Endothelial cell of umbilical vein (primary cell): ENCODE data around the gene CA11. TPM values are rescaled to one million over a fixed set of nuclear protein-coding genes. Genes with fewer than 3 reads are reported as not detected.

ENCODE experiments used
- BruUV-seq: library from RNA; stranded (reverse); fragments of 400-500 nt; replicated peaks from 2 replicates; lab custom pipeline; 2021; lab: Mats Ljungman, UMichigan
- CTCF ChIA-PET: fragments of 300-600, 350-600 bp; sonication (Branson Sonifier 250); formaldehyde crosslinking; loops from one replicate; lab custom pipeline; 2021; ENCODE audit warnings: antibody characterized with exemption, inconsistent platforms; lab: Charles Lee
- POLR2A ChIA-PET: fragments of 300-600, 350-600 bp; sonication (Branson Sonifier 250); formaldehyde crosslinking; loops from one replicate; lab custom pipeline; 2021; ENCODE audit warnings: antibody characterized with exemption, inconsistent platforms; lab: Charles Lee
- DNase-seq: peaks from one replicate; pipeline ENCODE4 v3.0.0-alpha.2; 2011; ENCODE audit warnings: low read depth, low spot score
- FAIRE-seq: peaks from 2 replicates; lab custom pipeline; 2011; peaks lifted over from hg19 to GRCh38; lab: Jason Lieb, UNC
- H2AFZ ChIP-seq: 2 replicates; pipeline ENCODE4 v1.6.0; 2012; ENCODE audit warnings: low read depth, low read length, control low read depth, inconsistent platforms
- H3K27ac ChIP-seq: 2 replicates; pipeline ENCODE4 v1.5.1; 2011; ENCODE audit warnings: low read depth, mild to moderate bottlenecking, control low read depth, low read length, moderate library complexity; ENCODE audit not compliant: insufficient read depth
- H3K27me3 ChIP-seq, 2 experiments: 2 replicates each; pipeline versions ENCODE4 v1.6.0 to v1.6.1; 2011; ENCODE audit warnings: low read length in 2 of 2, mixed read lengths in 1 of 2; ENCODE audit not compliant: control insufficient read depth in 2 of 2, insufficient read depth in 2 of 2
- H3K36me3 ChIP-seq, 2 experiments: 2 replicates in 1 of 2; 3 replicates in 1 of 2; pipeline ENCODE4 v1.5.1; 2011; ENCODE audit warnings: low read length in 2 of 2, mild to moderate bottlenecking in 1 of 2, moderate library complexity in 1 of 2; ENCODE audit not compliant: control insufficient read depth in 2 of 2, insufficient read depth in 2 of 2; ENCODE audit errors: extremely low read depth in 1 of 2
- H3K4me1 ChIP-seq: 3 replicates; pipeline ENCODE4 v1.5.1; 2011; ENCODE audit warnings: mild to moderate bottlenecking, low read length; ENCODE audit not compliant: control insufficient read depth, insufficient read depth; ENCODE audit errors: extremely low read depth
- H3K4me2 ChIP-seq: 2 replicates; pipeline ENCODE4 v1.6.1; 2011; ENCODE audit warnings: low read length, control low read depth, mixed read lengths; ENCODE audit not compliant: insufficient read depth
- H3K4me3 ChIP-seq, 3 experiments: fragments of 200-600 bp in 1 of 3; sonication (generic), shearing (Covaris generic) in 1 of 3; replicated peaks in 1 of 3; 2 replicates each; pipeline ENCODE4 v1.5.1; 2011 to 2016; ENCODE audit warnings: control low read depth in 3 of 3, low read length in 3 of 3, mild to moderate bottlenecking in 2 of 3, inconsistent platforms in 1 of 3, low read depth in 1 of 3, moderate library complexity in 1 of 3; ENCODE audit not compliant: insufficient read depth in 1 of 3
- H3K79me2 ChIP-seq: 2 replicates; pipeline ENCODE4 v1.6.0; 2012; ENCODE audit warnings: low read length, inconsistent platforms; ENCODE audit not compliant: control insufficient read depth, insufficient read depth
- H3K9ac ChIP-seq: replicated peaks from 2 replicates; pipeline ENCODE3; 2011; ENCODE audit warnings: low read length, control low read depth; ENCODE audit not compliant: insufficient read depth; ENCODE audit errors: extremely low read depth
- H3K9me1 ChIP-seq: replicated peaks from 3 replicates; pipeline ENCODE4 v1.6.0; 2011; ENCODE audit warnings: mild to moderate bottlenecking, low read length; ENCODE audit not compliant: control insufficient read depth, insufficient read depth; ENCODE audit errors: extremely low read depth
- H3K9me3 ChIP-seq: replicated peaks from 2 replicates; pipeline ENCODE4 v1.5.1; 2012; ENCODE audit warnings: low read length, inconsistent platforms; ENCODE audit not compliant: control insufficient read depth, insufficient read depth
- H4K20me1 ChIP-seq: replicated peaks from 2 replicates; pipeline ENCODE3; 2011; ENCODE audit warnings: mild to moderate bottlenecking, low read length; ENCODE audit not compliant: control insufficient read depth, insufficient read depth; ENCODE audit errors: extremely low read depth
- CTCF ChIP-seq, 2 donors: IDR thresholded peaks; 1 replicate in 1 of 2; 2 replicates in 1 of 2; pipeline ENCODE4 v1.5.1; 2011; ENCODE audit warnings: low read length in 2 of 2, mild to moderate bottlenecking in 2 of 2, moderate library complexity in 2 of 2, control low read depth in 1 of 2, inconsistent platforms in 1 of 2, low read depth in 1 of 2; ENCODE audit not compliant: insufficient read depth in 1 of 2; ENCODE audit errors: extremely low read depth in 1 of 2
- EZH2 ChIP-seq: IDR thresholded peaks from 2 replicates; pipeline ENCODE4 v1.6.1; 2012; ENCODE audit warnings: borderline replicate concordance, low read depth, mild to moderate bottlenecking, moderate library complexity, low read length, inconsistent platforms; ENCODE audit not compliant: severe bottlenecking
- FOS ChIP-seq: IDR thresholded peaks from 2 replicates; pipeline ENCODE4 v1.6.1; 2011; ENCODE audit warnings: mild to moderate bottlenecking, low read length, moderate library complexity, borderline replicate concordance; ENCODE audit not compliant: insufficient read depth
- GATA2 ChIP-seq: IDR thresholded peaks from 2 replicates; pipeline ENCODE4 v1.7.0; 2011; ENCODE audit warnings: low read depth, mild to moderate bottlenecking, moderate library complexity, mixed read lengths, low read length; ENCODE audit not compliant: insufficient read length, insufficient read depth
- JUN ChIP-seq: IDR thresholded peaks from 2 replicates; pipeline ENCODE4 v1.6.1; 2011; ENCODE audit warnings: borderline replicate concordance, low read depth; ENCODE audit not compliant: insufficient read length, insufficient read depth
- MAX ChIP-seq: IDR thresholded peaks from 2 replicates; pipeline ENCODE4 v1.6.1; 2011; ENCODE audit not compliant: insufficient read depth, insufficient read length
- MYC ChIP-seq: IDR thresholded peaks from one replicate; pipeline ENCODE4 v1.6.1; 2011; ENCODE audit warnings: mild to moderate bottlenecking, low read depth, low read length
- POLR2A ChIP-seq: IDR thresholded peaks from 2 replicates; pipeline ENCODE4 v1.6.1; 2012; ENCODE audit warnings: low read depth, mild to moderate bottlenecking, control low read depth, low read length
- POLR2AphosphoS5 ChIP-seq: IDR thresholded peaks from 2 replicates; pipeline ENCODE4 v1.6.1; 2012; ENCODE audit warnings: low read depth, mild to moderate bottlenecking, control low read depth, low read length, moderate library complexity; ENCODE audit not compliant: insufficient read depth
- dilution Hi-C: fragments of 300-500 bp; cut with MboI; formaldehyde crosslinking; loops from one replicate; pipeline ENCODE4 v1.15.0; 2019; ENCODE audit warnings: low sequenced_read_pairs; ENCODE audit not compliant: extremely low pct_ligation_motif_present
- intact Hi-C: fragments of 100-400 bp; cut with micrococcal nuclease; formaldehyde crosslinking; loops from one replicate; pipeline ENCODE4 v1.10.0; 2022
- polyA plus RNA-seq, 4 experiments: library from polyadenylated mRNA; depleted of rRNA in 3 of 4; stranded (reverse) in 3 of 4; unstranded in 1 of 4; fragments of >200 nt; gene quantifications; 2 replicates each; pipeline versions ENCODE4 v1.2.1 to v1.2.3, GENCODE V29; 2011 to 2012; ENCODE audit warnings: missing spikeins in 1 of 4
- total RNA-seq: library from RNA; stranded (reverse); gene quantifications from 2 replicates; pipeline ENCODE4 v1.2.3, GENCODE V29; 2021

Gene CA11
- total and polyA plus RNA-seq, 2 donors (not counting 3 experiments of a cell fraction or from before 2014, with no cell fraction given): 2.8 to 4.7 TPM

GRCh38 chr19:48664476-48664875 lies 18.5 kb upstream of the CA11 start:
- no peak overlapping the region for H3K27ac ChIP-seq
- H3K4me1 ChIP-seq: no peaks in the 10 kb centered on the region
- no peaks in the 10 kb centered on the region for H3K9me1 ChIP-seq
- ChIA-PET CTCF (interaction anchor here (1.2 to 1.6 kb wide), 2 partner anchors 10 to 34 kb away, joined by 3 to 6 read pairs; no protein-coding TSS in a partner anchor), POLR2A (interaction anchor here (0.7 kb wide), 1 partner anchor 228 kb away, joined by 3 read pairs; no protein-coding TSS in a partner anchor)
- H3K9me3 ChIP-seq: no peaks in the 10 kb centered on the region
- TF ChIP-seq MYC (no peak), CTCF (IDR thresholded peaks at IDR 0.05; ENCODE audit: extremely low read depth in 1 of 2, insufficient read depth in 1 of 2, low read depth in 1 of 2, low read length in 2 of 2) (no peak), EZH2 (no peak), JUN (no peak), MAX (no peak), POLR2A (no peak), POLR2AphosphoS5 (no peak), FOS (no peak), GATA2 (no peak)
- no peak overlapping the region for H2AFZ ChIP-seq
- no peaks in the 10 kb centered on the region for H3K36me3 ChIP-seq
- no peak overlapping the region for H3K4me3 ChIP-seq
- FAIRE-seq (no peak), DNase-seq (no peak)
- intact Hi-C loops (no loop called here), dilution Hi-C loops (no loop called here)
- H3K4me2 ChIP-seq: no peak overlapping the region
- BruUV-seq: no TSS peak
- H4K20me1 ChIP-seq: no peaks in the 10 kb centered on the region
- H3K79me2 ChIP-seq: no peaks in the 10 kb centered on the region
- no peaks in the 10 kb centered on the region for H3K27me3 ChIP-seq
- H3K9ac ChIP-seq: no peak overlapping the region
